HEK293 (cell line): ENCODE data around the gene MYO7B.
A peak's percentile ranks its signal among the peaks of the same experiment; 100 is the strongest.

Experiments
- AEBP2 ChIP-seq: fragments of 450-650 bp; formaldehyde crosslinking; IDR thresholded peaks from 2 replicates; pipeline ENCODE4 v1.5.1; 2016; ENCODE audit warnings: missing biosample characterization, missing genetic modification characterization, borderline replicate concordance
- BCL11B ChIP-seq: fragments of 450-650 bp; formaldehyde crosslinking; IDR thresholded peaks from 2 replicates; pipeline ENCODE4 v1.5.1; 2016; ENCODE audit warnings: low read depth, missing biosample characterization, missing genetic modification characterization
- PRDM6 ChIP-seq: fragments of 450-650 bp; formaldehyde crosslinking; IDR thresholded peaks from 2 replicates; pipeline ENCODE4 v1.5.1; 2017; ENCODE audit warnings: missing biosample characterization, missing genetic modification characterization
- SALL2 ChIP-seq: fragments of 450-650 bp; formaldehyde crosslinking; IDR thresholded peaks from 2 replicates; pipeline ENCODE4 v1.5.0; 2017; ENCODE audit warnings: missing biosample characterization, mild to moderate bottlenecking, missing genetic modification characterization, borderline replicate concordance
- SP3 ChIP-seq: fragments of 450-650 bp; formaldehyde crosslinking; IDR thresholded peaks from 2 replicates; pipeline ENCODE4 v1.5.1; 2016; ENCODE audit warnings: missing biosample characterization, missing genetic modification characterization
- ZBTB1 ChIP-seq: fragments of 450-650 bp; formaldehyde crosslinking; IDR thresholded peaks from 2 replicates; pipeline ENCODE4 v1.5.1; 2016; ENCODE audit warnings: missing biosample characterization, missing genetic modification characterization
- ZBTB20 ChIP-seq: fragments of 450-650 bp; formaldehyde crosslinking; IDR thresholded peaks from 2 replicates; pipeline ENCODE4 v1.5.1; 2016; ENCODE audit warnings: missing biosample characterization, missing genetic modification characterization
- ZBTB44 ChIP-seq: fragments of 450-650 bp; IDR thresholded peaks from 2 replicates; pipeline ENCODE4 v1.5.1; 2018; ENCODE audit warnings: missing biosample characterization, mild to moderate bottlenecking, missing genetic modification characterization
- ZBTB6 ChIP-seq: fragments of 450-650 bp; formaldehyde crosslinking; IDR thresholded peaks from 2 replicates; pipeline ENCODE4 v1.5.1; 2017; ENCODE audit warnings: missing biosample characterization, missing genetic modification characterization
- ZNF112 ChIP-seq: fragments of 450-650 bp; formaldehyde crosslinking; IDR thresholded peaks from 2 replicates; pipeline ENCODE4 v1.5.0; 2017; ENCODE audit warnings: missing biosample characterization, missing genetic modification characterization
- ZNF148 ChIP-seq: fragments of 450-650 bp; formaldehyde crosslinking; IDR thresholded peaks from 2 replicates; pipeline ENCODE4 v1.5.0; 2017; ENCODE audit warnings: missing biosample characterization, missing genetic modification characterization, borderline replicate concordance
- ZNF169 ChIP-seq: fragments of 450-650 bp; formaldehyde crosslinking; IDR thresholded peaks from 2 replicates; pipeline ENCODE4 v1.5.1; 2016; ENCODE audit warnings: missing biosample characterization, missing genetic modification characterization
- ZNF23 ChIP-seq: fragments of 450-650 bp; formaldehyde crosslinking; IDR thresholded peaks from 2 replicates; pipeline ENCODE4 v1.5.1; 2016; ENCODE audit warnings: missing biosample characterization, missing genetic modification characterization, borderline replicate concordance
- ZNF311 ChIP-seq: fragments of 450-650 bp; formaldehyde crosslinking; IDR thresholded peaks from 2 replicates; pipeline ENCODE4 v1.5.1; 2017; ENCODE audit warnings: missing biosample characterization, missing genetic modification characterization, borderline replicate concordance
- ZNF473 ChIP-seq: fragments of 450-650 bp; formaldehyde crosslinking; IDR thresholded peaks from 2 replicates; pipeline ENCODE4 v1.5.1; 2017; ENCODE audit warnings: missing biosample characterization, missing genetic modification characterization
- ZNF48 ChIP-seq: fragments of 450-650 bp; formaldehyde crosslinking; IDR thresholded peaks from 2 replicates; pipeline ENCODE4 v1.5.1; 2016; ENCODE audit warnings: missing biosample characterization, missing genetic modification characterization
- ZNF548 ChIP-seq: fragments of 450-650 bp; formaldehyde crosslinking; IDR thresholded peaks from 2 replicates; pipeline ENCODE4 v1.5.1; 2016; ENCODE audit warnings: missing biosample characterization, missing genetic modification characterization
- ZNF585B ChIP-seq: fragments of 450-650 bp; formaldehyde crosslinking; IDR thresholded peaks from 2 replicates; pipeline ENCODE4 v1.5.1; 2016; ENCODE audit warnings: missing biosample characterization, missing genetic modification characterization
- ZNF624 ChIP-seq: fragments of 450-650 bp; formaldehyde crosslinking; IDR thresholded peaks from 2 replicates; pipeline ENCODE4 v1.5.1; 2017; ENCODE audit warnings: missing biosample characterization, missing genetic modification characterization
- ZNF677 ChIP-seq: fragments of 450-650 bp; IDR thresholded peaks from 2 replicates; pipeline ENCODE4 v1.5.0; 2018; ENCODE audit warnings: missing biosample characterization, mild to moderate bottlenecking, missing genetic modification characterization, moderate library complexity
- ZNF837 ChIP-seq: fragments of 450-650 bp; formaldehyde crosslinking; IDR thresholded peaks from 2 replicates; pipeline ENCODE4 v1.5.1; 2016; ENCODE audit warnings: missing biosample characterization, missing genetic modification characterization
- ZSCAN16 ChIP-seq: fragments of 450-650 bp; formaldehyde crosslinking; IDR thresholded peaks from 2 replicates; pipeline ENCODE4 v1.5.1; 2016; ENCODE audit warnings: missing biosample characterization, missing genetic modification characterization
- TF ChIP-seq, protein P1 (sequence below): fragments of 450-650 bp; formaldehyde crosslinking; IDR thresholded peaks from 2 replicates; pipeline ENCODE4 v1.5.1; 2016; ENCODE audit warnings: missing biosample characterization, missing genetic modification characterization
- TF ChIP-seq, protein P2 (sequence below): fragments of 450-650 bp; formaldehyde crosslinking; IDR thresholded peaks from 2 replicates; pipeline ENCODE4 v1.5.1; 2016; ENCODE audit warnings: missing biosample characterization, missing genetic modification characterization, low read depth
- TF ChIP-seq, protein P3 (sequence below): fragments of 450-650 bp; formaldehyde crosslinking; IDR thresholded peaks from 2 replicates; pipeline ENCODE4 v1.5.1; 2017; ENCODE audit warnings: missing biosample characterization, missing genetic modification characterization

MYO7B gene

GRCh38 chr2:127508631-127509034 lies 26.9 kb upstream of the MYO7B start (continued):
- TF ChIP-seq ZNF23 (no peak), ZBTB20 (peak; percentile 20; the same call in 1 of the 2 replicates), ZBTB44 (tag by site-specific recombination) (peak; percentile 51; the same call in 1 of the 2 replicates), ZNF548 (no peak), ZNF48 (tag by site-specific recombination) (no peak), ZNF585B (tag by site-specific recombination) (no peak), ZBTB1 (tag by site-specific recombination) (0 out of 2 replicates have a peak, but pooled peaks have one; percentile 19), SALL2 (no peak), ZNF473 (tag by site-specific recombination) (no peak), ZNF677 (no peak), ZNF624 (tag by site-specific recombination) (no peak), ZNF169 (tag by site-specific recombination) (no peak), ZNF112 (tag by site-specific recombination) (no peak), ZNF148 (no peak), PRDM6 (tag by site-specific recombination) (peak; percentile 79), ZNF311 (no peak), AEBP2 (tag by site-specific recombination) (no peak), SP3 (tag by site-specific recombination) (no peak; the same call in none of the 2 replicates), ZSCAN16 (no peak), ZBTB6 (tag by site-specific recombination) (peak; percentile 65), ZNF837 (tag by site-specific recombination) (no peak), BCL11B (tag by site-specific recombination) (no peak)
- TF ChIP-seq, protein P1, sequence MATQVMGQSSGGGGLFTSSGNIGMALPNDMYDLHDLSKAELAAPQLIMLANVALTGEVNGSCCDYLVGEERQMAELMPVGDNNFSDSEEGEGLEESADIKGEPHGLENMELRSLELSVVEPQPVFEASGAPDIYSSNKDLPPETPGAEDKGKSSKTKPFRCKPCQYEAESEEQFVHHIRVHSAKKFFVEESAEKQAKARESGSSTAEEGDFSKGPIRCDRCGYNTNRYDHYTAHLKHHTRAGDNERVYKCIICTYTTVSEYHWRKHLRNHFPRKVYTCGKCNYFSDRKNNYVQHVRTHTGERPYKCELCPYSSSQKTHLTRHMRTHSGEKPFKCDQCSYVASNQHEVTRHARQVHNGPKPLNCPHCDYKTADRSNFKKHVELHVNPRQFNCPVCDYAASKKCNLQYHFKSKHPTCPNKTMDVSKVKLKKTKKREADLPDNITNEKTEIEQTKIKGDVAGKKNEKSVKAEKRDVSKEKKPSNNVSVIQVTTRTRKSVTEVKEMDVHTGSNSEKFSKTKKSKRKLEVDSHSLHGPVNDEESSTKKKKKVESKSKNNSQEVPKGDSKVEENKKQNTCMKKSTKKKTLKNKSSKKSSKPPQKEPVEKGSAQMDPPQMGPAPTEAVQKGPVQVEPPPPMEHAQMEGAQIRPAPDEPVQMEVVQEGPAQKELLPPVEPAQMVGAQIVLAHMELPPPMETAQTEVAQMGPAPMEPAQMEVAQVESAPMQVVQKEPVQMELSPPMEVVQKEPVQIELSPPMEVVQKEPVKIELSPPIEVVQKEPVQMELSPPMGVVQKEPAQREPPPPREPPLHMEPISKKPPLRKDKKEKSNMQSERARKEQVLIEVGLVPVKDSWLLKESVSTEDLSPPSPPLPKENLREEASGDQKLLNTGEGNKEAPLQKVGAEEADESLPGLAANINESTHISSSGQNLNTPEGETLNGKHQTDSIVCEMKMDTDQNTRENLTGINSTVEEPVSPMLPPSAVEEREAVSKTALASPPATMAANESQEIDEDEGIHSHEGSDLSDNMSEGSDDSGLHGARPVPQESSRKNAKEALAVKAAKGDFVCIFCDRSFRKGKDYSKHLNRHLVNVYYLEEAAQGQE (tag by site-specific recombination): no peak
- TF ChIP-seq, protein P2, sequence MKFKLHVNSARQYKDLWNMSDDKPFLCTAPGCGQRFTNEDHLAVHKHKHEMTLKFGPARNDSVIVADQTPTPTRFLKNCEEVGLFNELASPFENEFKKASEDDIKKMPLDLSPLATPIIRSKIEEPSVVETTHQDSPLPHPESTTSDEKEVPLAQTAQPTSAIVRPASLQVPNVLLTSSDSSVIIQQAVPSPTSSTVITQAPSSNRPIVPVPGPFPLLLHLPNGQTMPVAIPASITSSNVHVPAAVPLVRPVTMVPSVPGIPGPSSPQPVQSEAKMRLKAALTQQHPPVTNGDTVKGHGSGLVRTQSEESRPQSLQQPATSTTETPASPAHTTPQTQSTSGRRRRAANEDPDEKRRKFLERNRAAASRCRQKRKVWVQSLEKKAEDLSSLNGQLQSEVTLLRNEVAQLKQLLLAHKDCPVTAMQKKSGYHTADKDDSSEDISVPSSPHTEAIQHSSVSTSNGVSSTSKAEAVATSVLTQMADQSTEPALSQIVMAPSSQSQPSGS (tag by site-specific recombination): 0 out of 2 replicates have a peak, but pooled peaks have one; percentile 28
- TF ChIP-seq, protein P3, sequence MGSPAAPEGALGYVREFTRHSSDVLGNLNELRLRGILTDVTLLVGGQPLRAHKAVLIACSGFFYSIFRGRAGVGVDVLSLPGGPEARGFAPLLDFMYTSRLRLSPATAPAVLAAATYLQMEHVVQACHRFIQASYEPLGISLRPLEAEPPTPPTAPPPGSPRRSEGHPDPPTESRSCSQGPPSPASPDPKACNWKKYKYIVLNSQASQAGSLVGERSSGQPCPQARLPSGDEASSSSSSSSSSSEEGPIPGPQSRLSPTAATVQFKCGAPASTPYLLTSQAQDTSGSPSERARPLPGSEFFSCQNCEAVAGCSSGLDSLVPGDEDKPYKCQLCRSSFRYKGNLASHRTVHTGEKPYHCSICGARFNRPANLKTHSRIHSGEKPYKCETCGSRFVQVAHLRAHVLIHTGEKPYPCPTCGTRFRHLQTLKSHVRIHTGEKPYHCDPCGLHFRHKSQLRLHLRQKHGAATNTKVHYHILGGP (tag by site-specific recombination): peak; percentile 70; the same call in 1 of the 2 replicates
